Measurements from ENCODE around the gene NFATC2. TPM values are rescaled to one million over a fixed set of nuclear protein-coding genes. Genes with fewer than 3 reads are reported as not detected.

The NFATC2 gene
- total RNA-seq, 4 donors from 2014 or later, result 5.7 to 36.4 (median 12.0) TPM

DNA sequence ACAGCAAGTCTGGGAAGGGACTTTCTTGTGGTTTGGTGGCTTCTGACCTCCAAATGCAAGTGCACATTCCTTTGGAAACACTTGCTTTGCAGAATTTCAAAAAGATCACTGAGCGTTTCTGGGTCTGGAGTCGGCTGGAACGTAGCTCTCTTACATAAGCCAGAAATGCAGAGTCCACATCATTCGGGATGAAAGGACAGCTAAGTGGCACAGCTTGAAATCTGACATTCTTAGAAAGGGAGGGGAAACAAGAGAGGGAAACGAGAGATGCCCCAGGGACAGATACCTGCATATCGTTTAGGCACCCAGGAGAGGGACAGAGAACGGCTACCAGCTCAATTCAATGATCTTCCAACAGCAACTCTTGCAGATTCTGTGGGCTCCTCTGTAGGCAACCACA is 118.7 kb downstream of the NFATC2 start:
- intact Hi-C loops (cut with DNase I; ENCODE audit: low total_unique reads), result no loop called here
- Histone ChIP-seq H3K27ac (no peak overlapping the region), H3K4me1 (no peaks in the 10 kb centered on the region), H3K4me3 (no peak overlapping the region), H3K36me3 (no peaks in the 10 kb centered on the region), H3K27me3 (no peaks in the 10 kb centered on the region), H3K9me3 (no peaks in the 10 kb centered on the region)
- no peak for DNase-seq
- TF ChIP-seq POLR2A (IDR thresholded peaks at IDR 0.05), result no peak
- TF ChIP-seq, protein P1, sequence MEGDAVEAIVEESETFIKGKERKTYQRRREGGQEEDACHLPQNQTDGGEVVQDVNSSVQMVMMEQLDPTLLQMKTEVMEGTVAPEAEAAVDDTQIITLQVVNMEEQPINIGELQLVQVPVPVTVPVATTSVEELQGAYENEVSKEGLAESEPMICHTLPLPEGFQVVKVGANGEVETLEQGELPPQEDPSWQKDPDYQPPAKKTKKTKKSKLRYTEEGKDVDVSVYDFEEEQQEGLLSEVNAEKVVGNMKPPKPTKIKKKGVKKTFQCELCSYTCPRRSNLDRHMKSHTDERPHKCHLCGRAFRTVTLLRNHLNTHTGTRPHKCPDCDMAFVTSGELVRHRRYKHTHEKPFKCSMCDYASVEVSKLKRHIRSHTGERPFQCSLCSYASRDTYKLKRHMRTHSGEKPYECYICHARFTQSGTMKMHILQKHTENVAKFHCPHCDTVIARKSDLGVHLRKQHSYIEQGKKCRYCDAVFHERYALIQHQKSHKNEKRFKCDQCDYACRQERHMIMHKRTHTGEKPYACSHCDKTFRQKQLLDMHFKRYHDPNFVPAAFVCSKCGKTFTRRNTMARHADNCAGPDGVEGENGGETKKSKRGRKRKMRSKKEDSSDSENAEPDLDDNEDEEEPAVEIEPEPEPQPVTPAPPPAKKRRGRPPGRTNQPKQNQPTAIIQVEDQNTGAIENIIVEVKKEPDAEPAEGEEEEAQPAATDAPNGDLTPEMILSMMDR (IDR thresholded peaks at IDR 0.05), result no peak

DNA sequence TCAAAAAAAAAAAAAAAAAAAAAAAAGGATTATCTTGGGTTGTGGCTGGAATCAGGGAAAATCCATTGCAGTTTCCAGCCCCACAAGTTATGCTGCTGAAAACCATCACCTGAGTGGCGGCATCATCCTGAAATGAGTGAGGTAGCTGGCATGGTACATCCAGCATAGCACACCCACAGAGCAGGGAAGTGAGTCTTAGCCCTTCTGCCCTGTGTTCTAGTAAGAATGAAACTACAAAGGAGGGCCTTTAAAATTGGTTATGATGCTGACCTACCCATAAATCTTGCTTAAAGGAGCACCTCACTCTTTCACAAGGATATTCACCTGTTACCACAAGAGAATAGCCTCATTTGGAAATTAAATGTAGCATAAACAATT is 119.2 kb downstream of the NFATC2 start:
- TF ChIP-seq POLR2A (IDR thresholded peaks at IDR 0.05), result no peak
- TF ChIP-seq, protein P1 (IDR thresholded peaks at IDR 0.05), result no peak
- no peak overlapping the region for H3K27ac ChIP-seq
- H3K27me3 ChIP-seq, result no peaks in the 10 kb centered on the region
- DNase-seq, result no peak
- H3K4me1 ChIP-seq, result no peaks in the 10 kb centered on the region
- H3K4me3 ChIP-seq, result no peak overlapping the region
- no peaks in the 10 kb centered on the region for H3K9me3 ChIP-seq
- no peaks in the 10 kb centered on the region for H3K36me3 ChIP-seq
- intact Hi-C loops (cut with DNase I; ENCODE audit: low total_unique reads), result no loop called here

DNA sequence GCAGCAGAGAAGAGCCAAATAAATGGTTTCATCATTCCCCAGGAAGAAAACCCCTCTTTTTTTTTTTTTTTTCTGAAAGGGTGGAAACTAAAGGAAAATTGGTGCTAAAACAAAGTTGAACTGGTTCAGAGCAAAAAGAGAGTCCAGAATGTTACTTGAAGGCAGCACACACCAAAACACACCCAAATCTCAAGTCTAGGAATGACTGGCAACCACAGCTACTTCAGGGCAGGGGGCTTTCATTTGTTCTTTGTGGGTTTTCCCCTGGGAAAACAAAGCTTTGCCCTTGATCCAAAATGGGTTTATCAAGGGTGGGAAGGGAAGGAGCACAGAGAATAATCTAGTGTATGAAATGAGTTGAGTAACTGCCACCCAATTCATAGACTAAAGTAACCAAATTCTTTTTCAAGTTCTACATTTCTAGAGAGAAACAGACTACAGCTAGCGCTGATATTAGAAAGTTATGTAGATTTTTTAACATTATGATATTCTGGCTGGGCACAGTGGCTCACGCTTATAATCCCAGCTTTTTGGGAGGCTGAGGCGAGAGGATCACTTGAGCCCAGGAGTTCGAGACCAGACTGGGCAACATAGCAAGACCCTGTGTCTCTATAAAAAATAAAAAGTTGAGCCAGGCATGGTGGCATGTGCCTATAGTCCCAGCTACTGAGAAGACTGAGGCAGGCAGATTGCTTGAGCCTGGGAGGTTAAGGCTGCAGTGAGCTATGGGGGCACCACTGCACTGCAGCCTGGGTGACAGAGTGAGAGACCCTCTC is 119.8 kb downstream of the NFATC2 start:
- TF ChIP-seq, protein P1 (IDR thresholded peaks at IDR 0.05), result no peak
- no peak for TF ChIP-seq POLR2A (IDR thresholded peaks at IDR 0.05)
- no peaks in the 10 kb centered on the region for H3K9me3 ChIP-seq
- no peak overlapping the region for H3K4me3 ChIP-seq
- H3K27me3 ChIP-seq, result no peaks in the 10 kb centered on the region
- intact Hi-C loops (cut with DNase I; ENCODE audit: low total_unique reads), result no loop called here
- DNase-seq, result no peak
- no peaks in the 10 kb centered on the region for H3K36me3 ChIP-seq
- H3K27ac ChIP-seq, result no peak overlapping the region
- H3K4me1 ChIP-seq, result no peaks in the 10 kb centered on the region

DNA sequence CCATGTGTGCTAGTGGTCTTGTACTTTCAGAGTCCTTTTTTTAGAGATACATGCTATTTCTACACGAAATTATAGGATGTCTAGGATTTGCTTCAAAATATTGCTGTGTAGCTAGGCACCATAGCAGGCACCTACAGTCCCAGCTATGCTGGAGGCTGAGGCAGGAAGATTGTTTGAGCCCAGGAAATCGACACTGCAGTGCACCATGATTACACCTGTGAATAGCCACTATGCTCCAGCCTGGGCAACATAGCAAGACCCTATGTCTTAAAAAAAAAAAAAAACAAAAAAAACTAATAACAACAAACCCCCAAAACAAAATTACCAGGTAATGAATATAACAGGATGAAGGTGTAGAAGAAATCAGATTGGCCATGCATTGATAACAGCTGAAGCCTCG is 121.7 kb downstream of the NFATC2 start:
- DNase-seq, result no peak
- Histone ChIP-seq H3K9me3 (no peaks in the 10 kb centered on the region), H3K4me3 (no peak overlapping the region), H3K27ac (no peak overlapping the region), H3K36me3 (no peaks in the 10 kb centered on the region), H3K27me3 (no peaks in the 10 kb centered on the region), H3K4me1 (no peaks in the 10 kb centered on the region)
- no peak for TF ChIP-seq POLR2A (IDR thresholded peaks at IDR 0.05)
- TF ChIP-seq, protein P1 (IDR thresholded peaks at IDR 0.05), result no peak
- intact Hi-C loops (cut with DNase I; ENCODE audit: low total_unique reads), result no loop called here

DNA sequence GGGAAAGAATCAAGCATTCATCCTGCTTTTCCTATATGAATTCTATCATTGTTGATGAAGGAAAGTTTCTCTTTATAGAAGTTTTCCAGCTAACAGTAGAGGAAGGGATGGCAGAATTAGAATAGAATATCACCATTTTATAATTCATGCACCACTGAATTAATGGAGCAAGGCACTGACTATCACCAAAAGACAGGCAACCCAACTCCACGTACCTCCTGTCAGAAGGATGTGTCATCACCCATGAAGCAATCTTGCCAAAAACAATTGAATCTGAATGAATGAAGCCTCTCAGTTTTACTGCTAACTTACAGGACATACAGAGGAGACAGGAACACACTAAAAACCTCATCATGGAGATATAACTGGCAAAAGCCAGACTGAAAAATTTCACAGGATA is 122.4 kb downstream of the NFATC2 start:
- intact Hi-C loops (cut with DNase I; ENCODE audit: low total_unique reads), result no loop called here
- Histone ChIP-seq H3K4me3 (no peak overlapping the region), H3K36me3 (no peaks in the 10 kb centered on the region), H3K27me3 (no peaks in the 10 kb centered on the region), H3K27ac (no peak overlapping the region), H3K9me3 (no peaks in the 10 kb centered on the region), H3K4me1 (no peaks in the 10 kb centered on the region)
- DNase-seq, result no peak
- TF ChIP-seq, protein P1 (IDR thresholded peaks at IDR 0.05), result no peak
- no peak for TF ChIP-seq POLR2A (IDR thresholded peaks at IDR 0.05)

All from uterus (tissue), 4 donors.